Tibial artery (tissue), 4 donors: ENCODE measurements around the gene TSEN54.
A peak's percentile ranks its signal among the peaks of the same experiment; 100 is the strongest.

Source experiments
- DNase-seq, 2 donors: peaks; one replicate each; pipeline ENCODE4 v3.0.0-alpha.2; 2019
- H3K27ac ChIP-seq, 2 donors: fragments of 200-600 bp; sonication (generic) in 1 of 2; 1 replicate in 1 of 2; 2 replicates in 1 of 2; pipeline ENCODE4 v1.5.1; 2018 to 2019; ENCODE audit warnings: mild to moderate bottlenecking in 1 of 2
- H3K27me3 ChIP-seq, 2 donors: fragments of 200-600 bp; sonication (generic) in 1 of 2; one replicate each; pipeline versions ENCODE4 v1.5.1 to v1.6.0; 2016 to 2019
- H3K36me3 ChIP-seq, 3 donors: fragments of 200-600 bp; sonication (generic) in 2 of 3; one replicate each; pipeline ENCODE4 v1.5.1; 2016 to 2019; ENCODE audit warnings: mild to moderate bottlenecking in 2 of 3
- H3K4me1 ChIP-seq, 4 donors: fragments of 200-600 bp; sonication (generic) in 2 of 4; 1 replicate in 3 of 4; 2 replicates in 1 of 4; pipeline ENCODE4 v1.5.1; 2016 to 2019
- H3K4me3 ChIP-seq, 2 donors: fragments of 200-600 bp; sonication (generic) in 1 of 2; 1 replicate in 1 of 2; 2 replicates in 1 of 2; pipeline ENCODE4 v1.5.1; 2018 to 2019; ENCODE audit warnings: mild to moderate bottlenecking in 2 of 2
- H3K9me3 ChIP-seq, 3 donors: fragments of 200-600 bp; sonication (generic) in 1 of 3; one replicate each; pipeline ENCODE4 v1.5.1; 2016 to 2019
- CTCF ChIP-seq, 2 experiments: fragments of 200-600 bp in 1 of 2; fragments of 450-650 bp in 1 of 2; IDR thresholded peaks; one replicate each; pipeline ENCODE4 v1.5.1; 2017 to 2019; ENCODE audit warnings: antibody characterized with exemption in 2 of 2, mild to moderate bottlenecking in 1 of 2, moderate library complexity in 1 of 2
- intact Hi-C: fragments of 100-400 bp; cut with DNase I; formaldehyde crosslinking; loops from one replicate; pipeline ENCODE4 v1.15.0; 2023; ENCODE audit warnings: low total_unique reads

The TSEN54 gene

GRCh38 chr17:75571197-75571884 is 55.0 kb downstream of the TSEN54 start:
- no peak for TF ChIP-seq CTCF (IDR thresholded peaks at IDR 0.05)
- peak in 1 of 2 donors; percentile 41 for DNase-seq
- Histone ChIP-seq H3K36me3 (peaks cover 0 to 72% (median 0%) of the 10 kb centered on the region in 3 donors), H3K4me3 (no peak overlapping the region), H3K4me1 (no peaks in the 10 kb centered on the region), H3K27ac (no peak overlapping the region), H3K9me3 (no peaks in the 10 kb centered on the region), H3K27me3 (no peaks in the 10 kb centered on the region)
- intact Hi-C loops: no loop called here

GRCh38 chr17:75571885-75572215 is 55.5 kb downstream of the TSEN54 start:
- TF ChIP-seq CTCF (IDR thresholded peaks at IDR 0.05): no peak
- Histone ChIP-seq H3K27me3 (no peaks in the 10 kb centered on the region), H3K4me3 (no peak overlapping the region), H3K9me3 (no peaks in the 10 kb centered on the region), H3K4me1 (no peaks in the 10 kb centered on the region), H3K36me3 (peaks cover 0 to 70% (median 0%) of the 10 kb centered on the region in 3 donors), H3K27ac (no peak overlapping the region)
- intact Hi-C loops: no loop called here
- no peak for DNase-seq

- Histone ChIP-seq H3K36me3 (peaks cover 0 to 69% (median 0%) of the 10 kb centered on the region in 3 donors), H3K4me1 (no peaks in the 10 kb centered on the region), H3K27me3 (no peaks in the 10 kb centered on the region), H3K9me3 (no peaks in the 10 kb centered on the region), H3K4me3 (no peak overlapping the region), H3K27ac (no peak overlapping the region)
- intact Hi-C loops: no loop called here
- TF ChIP-seq CTCF (IDR thresholded peaks at IDR 0.05): no peak
- DNase-seq: no peak
Observed at GRCh38 chr17:75572713-75573539, 56.6 kb downstream of the TSEN54 start.

- no peak for DNase-seq
- intact Hi-C loops: no loop called here
- H3K27me3 ChIP-seq: no peaks in the 10 kb centered on the region
- no peak for TF ChIP-seq CTCF (IDR thresholded peaks at IDR 0.05)
- H3K4me3 ChIP-seq: no peak overlapping the region
- H3K9me3 ChIP-seq: no peaks in the 10 kb centered on the region
- H3K4me1 ChIP-seq: no peaks in the 10 kb centered on the region
- H3K27ac ChIP-seq: no peak overlapping the region
- H3K36me3 ChIP-seq: peaks cover 0 to 63% (median 0%) of the 10 kb centered on the region in 3 donors
Observed at GRCh38 chr17:75573540-75573957, 57.2 kb downstream of the TSEN54 start.

- no peaks in the 10 kb centered on the region for H3K27me3 ChIP-seq
- no peaks in the 10 kb centered on the region for H3K9me3 ChIP-seq
- no peak overlapping the region for H3K4me3 ChIP-seq
- no peak for TF ChIP-seq CTCF (IDR thresholded peaks at IDR 0.05)
- no peak for DNase-seq
- peaks cover 0 to 59% (median 0%) of the 10 kb centered on the region in 3 donors for H3K36me3 ChIP-seq
- H3K4me1 ChIP-seq: no peaks in the 10 kb centered on the region
- H3K27ac ChIP-seq: no peak overlapping the region
- intact Hi-C loops: no loop called here
Observed at GRCh38 chr17:75573994-75574393, 57.7 kb downstream of the TSEN54 start.
